Fibroblast of gingiva (primary cell): ENCODE measurements around the gene TMUB1.

Source experiments
- DNase-seq: peaks from one replicate; pipeline ENCODE4 v3.0.0-alpha.2; 2011; ENCODE audit warnings: low read depth

TMUB1 gene

GRCh38 chr7:151121380-151122170, 38.3 kb upstream of the TMUB1 start:
- DNase-seq: no peak

DNA sequence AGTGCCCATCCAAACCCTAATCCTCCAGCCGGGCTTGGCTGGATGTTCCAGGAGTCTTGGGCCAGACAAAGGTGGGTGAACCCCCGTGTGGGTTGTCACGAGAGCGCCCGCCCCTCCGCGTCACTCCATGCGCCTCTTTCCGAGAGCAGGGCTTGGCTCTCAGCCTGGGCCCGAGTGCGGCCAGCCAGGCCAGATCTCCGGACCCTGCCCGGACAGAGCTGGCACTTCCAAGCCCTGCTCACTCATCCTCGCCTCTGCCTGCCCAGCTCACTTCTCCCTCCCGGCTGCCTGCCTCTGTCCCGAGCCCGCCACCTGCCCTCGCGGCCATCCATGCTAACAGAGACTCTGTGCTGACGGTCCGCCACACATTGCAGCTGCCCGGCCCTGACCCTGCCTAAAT, 37.6 kb upstream of the TMUB1 start:
- no peak for DNase-seq

DNA sequence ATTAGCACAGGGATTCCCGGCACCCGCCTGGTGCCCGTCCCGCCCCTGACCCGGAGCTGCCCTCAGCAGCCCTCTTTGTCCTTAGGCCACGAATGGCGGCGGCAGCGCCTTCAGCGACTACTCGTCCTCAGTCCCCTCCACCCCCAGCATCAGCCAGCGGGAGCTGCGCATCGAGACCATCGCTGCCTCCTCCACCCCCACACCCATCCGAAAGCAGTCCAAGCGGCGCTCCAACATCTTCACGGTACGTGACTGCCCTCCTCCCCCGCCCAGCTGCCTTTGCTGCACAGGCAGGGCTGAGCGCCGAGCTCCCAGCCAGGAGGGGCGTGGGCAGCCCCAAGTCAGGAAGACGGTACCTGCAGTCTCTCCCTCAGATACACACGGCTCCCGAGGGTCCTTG, 36.6 kb upstream of the TMUB1 start:
- no peak for DNase-seq

- DNase-seq: no peak
These were observed 35.7 kb upstream of the TMUB1 start for GRCh38 chr7:151119055-151119415.

DNA sequence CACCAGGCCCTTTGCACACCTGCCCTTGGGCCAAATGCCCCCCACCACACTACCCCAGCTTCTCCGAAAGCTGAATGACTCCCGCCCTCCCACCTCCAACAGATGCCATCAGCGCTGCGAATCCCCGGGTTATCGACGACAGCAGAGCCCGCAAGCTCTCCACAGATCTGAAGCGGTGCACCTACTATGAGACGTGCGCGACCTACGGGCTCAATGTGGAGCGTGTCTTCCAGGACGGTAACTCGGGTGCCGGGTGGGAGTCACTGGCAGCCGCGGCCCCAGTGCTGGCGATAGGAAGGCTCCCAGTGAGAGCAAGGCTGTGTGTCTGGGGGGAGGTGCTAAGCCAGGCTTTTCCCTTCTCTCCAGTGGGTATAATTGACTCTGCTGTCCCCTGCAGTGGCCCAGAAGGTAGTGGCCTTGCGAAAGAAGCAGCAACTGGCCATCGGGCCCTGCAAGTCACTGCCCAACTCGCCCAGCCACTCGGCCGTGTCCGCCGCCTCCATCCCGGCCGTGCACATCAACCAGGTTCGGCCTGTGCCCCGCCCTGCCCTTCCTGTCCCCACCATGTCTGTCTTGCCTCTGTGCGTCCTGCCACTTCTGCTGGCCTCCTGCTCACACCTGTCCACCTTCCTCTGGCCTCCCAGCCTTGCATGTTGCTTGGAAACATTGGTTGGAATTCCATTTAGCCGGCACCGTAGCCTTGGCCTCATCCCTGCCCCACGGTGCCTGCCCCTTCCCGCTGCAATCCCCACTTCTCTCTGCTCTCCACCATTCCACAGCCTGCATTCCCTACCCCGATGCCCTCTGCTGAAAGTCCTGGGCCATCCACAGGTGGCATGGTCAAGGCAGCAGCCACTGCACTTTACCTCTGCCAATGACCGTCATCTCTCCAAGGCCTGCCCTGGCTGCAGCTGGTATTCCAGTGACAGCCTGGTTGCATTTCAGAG, 35.1 kb upstream of the TMUB1 start:
- no peak for DNase-seq

DNA sequence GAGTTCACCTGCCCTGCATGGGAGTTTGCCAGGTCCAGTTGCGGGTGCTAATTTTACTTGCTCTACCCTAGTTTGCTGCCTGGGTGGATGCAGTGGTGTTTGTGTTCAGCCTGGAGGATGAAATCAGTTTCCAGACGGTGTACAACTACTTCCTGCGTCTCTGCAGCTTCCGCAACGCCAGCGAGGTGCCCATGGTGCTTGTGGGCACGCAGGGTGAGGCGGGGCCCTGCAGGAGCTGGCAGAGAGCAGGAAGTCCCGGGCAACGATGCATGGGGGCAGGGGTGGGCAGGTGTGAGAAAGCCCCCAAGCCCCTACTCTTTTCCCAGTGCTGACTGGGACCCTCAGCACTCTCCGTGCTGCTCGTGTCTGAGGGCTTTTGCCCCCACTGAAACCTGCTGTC, 34.3 kb upstream of the TMUB1 start:
- no peak for DNase-seq

- DNase-seq: no peak
These were observed 33.5 kb upstream of the TMUB1 start for GRCh38 chr7:151116603-151117440.

DNA sequence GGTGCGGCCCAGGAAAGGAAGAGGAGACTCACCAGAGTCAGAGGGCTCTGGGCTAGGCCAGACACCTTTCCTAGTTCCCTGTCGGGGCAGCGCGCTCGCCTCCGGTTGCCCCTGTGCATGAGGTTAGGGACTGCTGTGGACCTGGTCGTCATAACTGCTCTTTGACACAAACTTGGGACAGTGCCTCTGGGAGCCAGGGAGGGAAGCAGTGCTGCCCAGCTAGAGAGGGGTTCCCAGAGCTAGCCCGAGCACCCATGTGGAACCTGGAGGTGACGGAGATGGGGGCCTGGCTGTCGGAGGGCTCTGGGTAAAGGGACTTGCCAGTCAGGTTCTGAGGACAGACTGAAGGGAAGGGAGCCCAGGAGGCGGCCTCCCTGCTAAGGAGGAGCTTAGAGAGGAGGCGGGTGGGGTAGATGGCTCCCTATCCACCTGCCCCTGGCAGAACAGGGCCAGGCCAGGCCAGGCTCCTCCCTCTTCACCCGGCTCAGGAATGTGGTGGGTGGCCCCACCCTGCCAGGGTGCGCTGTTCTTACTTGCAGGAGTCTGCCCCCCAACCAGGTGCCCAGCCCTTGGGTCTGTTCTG, 32.6 kb upstream of the TMUB1 start:
- DNase-seq: no peak

- no peak for DNase-seq
These were observed 32.0 kb upstream of the TMUB1 start for GRCh38 chr7:151115121-151115835.

- DNase-seq: no peak
These were observed 31.1 kb upstream of the TMUB1 start for GRCh38 chr7:151114151-151115090.

GRCh38 chr7:151113344-151114150, 30.3 kb upstream of the TMUB1 start:
- DNase-seq: peak; percentile 33

GRCh38 chr7:151110941-151111645, 27.8 kb upstream of the TMUB1 start:
- peak; percentile 55 for DNase-seq

GRCh38 chr7:151110236-151110940, 27.1 kb upstream of the TMUB1 start:
- no peak for DNase-seq

- DNase-seq: peak; percentile 63
These were observed 26.1 kb upstream of the TMUB1 start for GRCh38 chr7:151109094-151110048.

DNA sequence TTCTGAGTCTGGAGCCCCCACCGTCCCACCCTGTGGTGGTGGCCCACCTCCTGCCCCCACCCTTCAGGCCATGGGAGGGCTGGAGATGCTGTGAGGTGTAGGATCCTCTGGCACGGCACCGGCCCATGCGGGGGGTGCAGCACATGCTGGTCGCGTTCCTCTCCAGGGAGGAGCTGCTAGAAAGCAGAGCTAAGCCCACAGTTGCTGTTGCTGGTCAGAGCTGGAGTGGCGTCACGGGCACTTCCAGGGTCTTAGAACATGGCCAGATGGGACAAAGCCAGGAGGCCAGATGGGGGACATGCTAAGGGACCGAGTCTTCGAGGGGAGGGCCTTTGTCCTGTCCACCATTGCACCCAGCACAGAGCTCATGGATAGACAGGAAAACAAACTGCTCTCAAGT, 24.6 kb upstream of the TMUB1 start:
- DNase-seq: no peak

GRCh38 chr7:151104411-151105235, 21.3 kb upstream of the TMUB1 start:
- peak; percentile 85 for DNase-seq
